ENCODE results near the gene TMUB2. TPM values are rescaled to one million over a fixed set of nuclear protein-coding genes. Genes with fewer than 3 reads are reported as not detected.

Gene TMUB2
- total and polyA plus RNA-seq, 9 of the 15 experiments (the other 6 are each of a cell fraction or from before 2014, with no cell fraction given) = 4.1 to 29.8 (median 16.3) TPM

DNA sequence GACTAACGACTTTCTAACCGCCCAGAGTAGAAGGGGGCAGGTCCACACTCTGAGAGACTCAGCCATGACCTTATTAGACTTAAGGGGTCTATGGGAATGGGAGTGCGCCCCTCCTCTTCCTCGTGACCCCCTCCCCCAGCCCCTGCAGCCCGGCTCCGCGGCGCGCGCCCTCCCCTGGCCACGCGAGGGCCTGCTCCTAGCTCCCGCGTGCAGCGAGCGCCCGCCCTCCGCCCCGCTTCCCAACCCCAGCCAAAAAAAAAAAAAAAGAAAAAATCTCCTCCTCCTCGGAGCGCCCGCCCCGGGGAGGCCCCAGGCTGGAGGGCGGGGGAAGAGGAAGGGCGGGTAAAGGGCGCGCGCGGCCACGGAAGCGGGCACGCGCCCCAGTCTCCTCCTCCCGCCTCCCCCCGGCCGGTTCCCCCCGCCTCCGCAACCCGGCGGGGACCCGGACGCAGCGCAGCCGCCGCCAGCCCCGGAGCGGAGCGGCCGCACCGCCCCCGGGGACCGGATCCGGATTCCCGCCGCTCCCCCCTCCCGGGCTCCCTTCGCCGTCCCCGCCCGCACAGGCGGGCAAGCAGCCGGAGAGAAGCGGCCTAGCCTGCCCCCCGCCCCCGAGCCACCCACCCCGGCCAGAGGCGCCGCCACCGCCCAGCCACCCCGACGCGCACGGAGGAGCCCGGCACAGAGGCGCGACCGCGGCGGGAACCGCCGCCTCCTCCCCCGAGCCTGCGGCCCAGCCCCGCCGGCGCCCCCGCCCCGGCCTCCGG lies 31.8 kb downstream of the TMUB2 start:
- Histone ChIP-seq H2AFZ (ENCODE audit: low read depth, low read length) (peak overlapping the region; percentile 22), H3K9me3 (replicated peaks; ENCODE audit: control insufficient read depth, insufficient read depth, low read depth, low read length) (no peaks in the 10 kb centered on the region), H3K79me2 (ENCODE audit: control insufficient read depth, insufficient read depth, low read length) (peaks cover 47% of the 10 kb centered on the region), H3K27ac (ENCODE audit: extremely low read depth, low read depth, low read length) (peak overlapping the region; percentile 98), H3K4me2 (ENCODE audit: insufficient read depth, low read length) (peak overlapping the region; percentile 95), H3K9ac (ENCODE audit: insufficient read depth in 1 of 2, low read depth in 2 of 2, low read length in 2 of 2) (peak overlapping the region; percentile 96 to 99), H3K27me3 (ENCODE audit: control insufficient read depth in 2 of 2, insufficient read depth in 2 of 2, low read length in 2 of 2) (no peaks in the 10 kb centered on the region), H4K20me1 (replicated peaks; ENCODE audit: control insufficient read depth, insufficient read depth, low read length) (no peaks in the 10 kb centered on the region), H3K9me1 (ENCODE audit: control insufficient read depth, insufficient read depth, low read length) (no peaks in the 10 kb centered on the region), H3K4me1 (replicated peaks in 1 of 2; ENCODE audit: control insufficient read depth in 2 of 2, insufficient read depth in 2 of 2, low read length in 2 of 2) (peaks cover 16 to 32% of the 10 kb centered on the region in 2 experiments), H3K36me3 (ENCODE audit: control insufficient read depth, insufficient read depth, low read length) (peaks cover 44% of the 10 kb centered on the region), H3K4me3 (peak overlapping the region; percentile 83)
- CTCF ChIA-PET (ENCODE audit: low intra/inter-chr PET ratio) = interaction anchor here (0.6 to 1.2 kb wide), 2 partner anchors 9 to 41 kb away, joined by 3 to 4 read pairs; no protein-coding TSS in a partner anchor
- POLR2A ChIA-PET = interaction anchor here (0.6 to 1.9 kb wide), 9 partner anchors 11 to 412 kb away, joined by 3 to 9 read pairs (median 3); no protein-coding TSS in a partner anchor
- DNase-seq (ENCODE audit: extremely low read depth in 1 of 4, low spot score in 3 of 4) = peak; percentile 83 to 94 (median 88)
- BruUV-seq (replicated peaks) = no TSS peak
- WGBS (ENCODE audit: insufficient coverage, low coverage, missing lambda C conversion rate) = 0% methylated on average over 2 of the region's 89 CpGs
- in situ Hi-C loops (cut with MboI) (no loop called here), intact Hi-C loops (cut with micrococcal nuclease) (no loop called here)
- ATAC-seq = peak; percentile 62
- FAIRE-seq = peak; percentile 40
- TF ChIP-seq ZNF224 (CRISPR knock-in tag; IDR thresholded peaks at IDR 0.05) (no peak), ZNF41 (CRISPR knock-in tag; conservative IDR thresholded peaks at IDR 0.05) (no peak), ZNF174 (CRISPR knock-in tag; IDR thresholded peaks at IDR 0.05) (no peak), HCFC1 (IDR thresholded peaks at IDR 0.05; ENCODE audit: low read depth, low read length) (no peak), RBM25 (IDR thresholded peaks at IDR 0.05; ENCODE audit: low read depth, low read length, severe bottlenecking) (no peak), BCL6 (CRISPR knock-in tag; IDR thresholded peaks at IDR 0.05) (no peak), OTX1 (CRISPR knock-in tag; IDR thresholded peaks at IDR 0.05) (no peak), HMGN3 (IDR thresholded peaks at IDR 0.05; ENCODE audit: borderline replicate concordance, extremely low read depth, insufficient read length, low read depth, low read length) (peak; percentile 17), MEF2D (tag; conservative IDR thresholded peaks at IDR 0.05; ENCODE audit: low read depth) (no peak), POLR3A (IDR thresholded peaks at IDR 0.05; ENCODE audit: borderline replicate concordance, extremely low read depth, insufficient read depth, insufficient read length) (no peak), BRF1 (IDR thresholded peaks at IDR 0.05; ENCODE audit: borderline replicate concordance, extremely low read depth, insufficient read length) (no peak), FOXK1 (CRISPR knock-in tag; IDR thresholded peaks at IDR 0.05; ENCODE audit: borderline replicate concordance) (no peak)
- TF ChIP-seq, protein P1, sequence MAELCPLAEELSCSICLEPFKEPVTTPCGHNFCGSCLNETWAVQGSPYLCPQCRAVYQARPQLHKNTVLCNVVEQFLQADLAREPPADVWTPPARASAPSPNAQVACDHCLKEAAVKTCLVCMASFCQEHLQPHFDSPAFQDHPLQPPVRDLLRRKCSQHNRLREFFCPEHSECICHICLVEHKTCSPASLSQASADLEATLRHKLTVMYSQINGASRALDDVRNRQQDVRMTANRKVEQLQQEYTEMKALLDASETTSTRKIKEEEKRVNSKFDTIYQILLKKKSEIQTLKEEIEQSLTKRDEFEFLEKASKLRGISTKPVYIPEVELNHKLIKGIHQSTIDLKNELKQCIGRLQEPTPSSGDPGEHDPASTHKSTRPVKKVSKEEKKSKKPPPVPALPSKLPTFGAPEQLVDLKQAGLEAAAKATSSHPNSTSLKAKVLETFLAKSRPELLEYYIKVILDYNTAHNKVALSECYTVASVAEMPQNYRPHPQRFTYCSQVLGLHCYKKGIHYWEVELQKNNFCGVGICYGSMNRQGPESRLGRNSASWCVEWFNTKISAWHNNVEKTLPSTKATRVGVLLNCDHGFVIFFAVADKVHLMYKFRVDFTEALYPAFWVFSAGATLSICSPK (IDR thresholded peaks at IDR 0.05; ENCODE audit: borderline replicate concordance) = no peak
- TF ChIP-seq, protein P2, sequence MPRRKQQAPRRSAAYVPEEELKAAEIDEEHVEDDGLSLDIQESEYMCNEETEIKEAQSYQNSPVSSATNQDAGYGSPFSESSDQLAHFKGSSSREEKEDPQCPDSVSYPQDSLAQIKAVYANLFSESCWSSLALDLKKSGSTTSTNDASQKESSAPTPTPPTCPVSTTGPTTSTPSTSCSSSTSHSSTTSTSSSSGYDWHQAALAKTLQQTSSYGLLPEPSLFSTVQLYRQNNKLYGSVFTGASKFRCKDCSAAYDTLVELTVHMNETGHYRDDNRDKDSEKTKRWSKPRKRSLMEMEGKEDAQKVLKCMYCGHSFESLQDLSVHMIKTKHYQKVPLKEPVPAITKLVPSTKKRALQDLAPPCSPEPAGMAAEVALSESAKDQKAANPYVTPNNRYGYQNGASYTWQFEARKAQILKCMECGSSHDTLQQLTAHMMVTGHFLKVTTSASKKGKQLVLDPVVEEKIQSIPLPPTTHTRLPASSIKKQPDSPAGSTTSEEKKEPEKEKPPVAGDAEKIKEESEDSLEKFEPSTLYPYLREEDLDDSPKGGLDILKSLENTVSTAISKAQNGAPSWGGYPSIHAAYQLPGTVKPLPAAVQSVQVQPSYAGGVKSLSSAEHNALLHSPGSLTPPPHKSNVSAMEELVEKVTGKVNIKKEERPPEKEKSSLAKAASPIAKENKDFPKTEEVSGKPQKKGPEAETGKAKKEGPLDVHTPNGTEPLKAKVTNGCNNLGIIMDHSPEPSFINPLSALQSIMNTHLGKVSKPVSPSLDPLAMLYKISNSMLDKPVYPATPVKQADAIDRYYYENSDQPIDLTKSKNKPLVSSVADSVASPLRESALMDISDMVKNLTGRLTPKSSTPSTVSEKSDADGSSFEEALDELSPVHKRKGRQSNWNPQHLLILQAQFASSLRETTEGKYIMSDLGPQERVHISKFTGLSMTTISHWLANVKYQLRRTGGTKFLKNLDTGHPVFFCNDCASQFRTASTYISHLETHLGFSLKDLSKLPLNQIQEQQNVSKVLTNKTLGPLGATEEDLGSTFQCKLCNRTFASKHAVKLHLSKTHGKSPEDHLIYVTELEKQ (CRISPR knock-in tag; IDR thresholded peaks at IDR 0.05) = no peak
- TF ChIP-seq, protein P3, sequence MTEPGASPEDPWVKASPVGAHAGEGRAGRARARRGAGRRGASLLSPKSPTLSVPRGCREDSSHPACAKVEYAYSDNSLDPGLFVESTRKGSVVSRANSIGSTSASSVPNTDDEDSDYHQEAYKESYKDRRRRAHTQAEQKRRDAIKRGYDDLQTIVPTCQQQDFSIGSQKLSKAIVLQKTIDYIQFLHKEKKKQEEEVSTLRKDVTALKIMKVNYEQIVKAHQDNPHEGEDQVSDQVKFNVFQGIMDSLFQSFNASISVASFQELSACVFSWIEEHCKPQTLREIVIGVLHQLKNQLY (CRISPR knock-in tag; conservative IDR thresholded peaks at IDR 0.05) = no peak

Data from K562 (cell line).